ENCODE results near the gene AKAP8L.

DNA sequence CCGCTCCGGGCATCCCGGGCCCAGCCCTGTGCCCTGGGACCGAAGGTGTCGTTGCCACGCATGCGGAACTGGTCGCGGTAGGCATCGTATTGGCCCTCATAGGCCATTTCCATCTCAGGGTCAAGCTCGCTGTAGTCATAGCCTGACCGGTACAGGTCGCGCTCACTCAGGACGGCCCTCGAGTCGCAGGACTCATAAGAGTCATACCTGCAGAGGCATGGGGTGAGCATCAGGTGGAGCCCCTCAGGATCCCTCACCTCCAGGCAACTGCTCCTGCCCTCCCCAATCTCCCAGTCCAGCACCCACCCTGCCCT is 17.4 kb downstream of the AKAP8L start:
- TF ChIP-seq, protein P1, sequence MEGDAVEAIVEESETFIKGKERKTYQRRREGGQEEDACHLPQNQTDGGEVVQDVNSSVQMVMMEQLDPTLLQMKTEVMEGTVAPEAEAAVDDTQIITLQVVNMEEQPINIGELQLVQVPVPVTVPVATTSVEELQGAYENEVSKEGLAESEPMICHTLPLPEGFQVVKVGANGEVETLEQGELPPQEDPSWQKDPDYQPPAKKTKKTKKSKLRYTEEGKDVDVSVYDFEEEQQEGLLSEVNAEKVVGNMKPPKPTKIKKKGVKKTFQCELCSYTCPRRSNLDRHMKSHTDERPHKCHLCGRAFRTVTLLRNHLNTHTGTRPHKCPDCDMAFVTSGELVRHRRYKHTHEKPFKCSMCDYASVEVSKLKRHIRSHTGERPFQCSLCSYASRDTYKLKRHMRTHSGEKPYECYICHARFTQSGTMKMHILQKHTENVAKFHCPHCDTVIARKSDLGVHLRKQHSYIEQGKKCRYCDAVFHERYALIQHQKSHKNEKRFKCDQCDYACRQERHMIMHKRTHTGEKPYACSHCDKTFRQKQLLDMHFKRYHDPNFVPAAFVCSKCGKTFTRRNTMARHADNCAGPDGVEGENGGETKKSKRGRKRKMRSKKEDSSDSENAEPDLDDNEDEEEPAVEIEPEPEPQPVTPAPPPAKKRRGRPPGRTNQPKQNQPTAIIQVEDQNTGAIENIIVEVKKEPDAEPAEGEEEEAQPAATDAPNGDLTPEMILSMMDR (conservative IDR thresholded peaks at IDR 0.05; ENCODE audit: low read depth, low read length) = no peak
- TF ChIP-seq EZH2 (IDR thresholded peaks at IDR 0.05; ENCODE audit: borderline replicate concordance, low read depth, low read length, poor library complexity, severe bottlenecking) = no peak
